ENCODE data around the gene GABRQ.

The GABRQ gene

GRCh38 chrX:152614791-152615190 is 22.9 kb upstream of the GABRQ start:
- no peak overlapping the region for H3K4me2 ChIP-seq
- H3K4me3 ChIP-seq (IDR thresholded peaks at IDR 0.05; ENCODE audit: insufficient read depth, low read depth, low read length): no peak overlapping the region
- no peaks in the 10 kb centered on the region for H3K79me2 ChIP-seq (ENCODE audit: insufficient read depth, low read depth)
- TF ChIP-seq CTCF (conservative IDR thresholded peaks at IDR 0.05; ENCODE audit: low read depth, low read length): no peak
- no peaks in the 10 kb centered on the region for H3K36me3 ChIP-seq (ENCODE audit: insufficient read depth)
- H3K4me1 ChIP-seq (ENCODE audit: low read depth, poor library complexity, severe bottlenecking): no peaks in the 10 kb centered on the region
- H2AFZ ChIP-seq (ENCODE audit: low read depth): no peak overlapping the region
- H3K27me3 ChIP-seq (ENCODE audit: insufficient read depth, low read depth): no peaks in the 10 kb centered on the region
- H3K27ac ChIP-seq: no peak overlapping the region
- H3K9ac ChIP-seq: no peak overlapping the region
- no peaks in the 10 kb centered on the region for H4K20me1 ChIP-seq (ENCODE audit: insufficient read depth)

- no peak overlapping the region for H3K27ac ChIP-seq
- no peak overlapping the region for H3K4me3 ChIP-seq (IDR thresholded peaks at IDR 0.05; ENCODE audit: insufficient read depth, low read depth, low read length)
- H3K79me2 ChIP-seq (ENCODE audit: insufficient read depth, low read depth): no peaks in the 10 kb centered on the region
- no peaks in the 10 kb centered on the region for H4K20me1 ChIP-seq (ENCODE audit: insufficient read depth)
- no peaks in the 10 kb centered on the region for H3K4me1 ChIP-seq (ENCODE audit: low read depth, poor library complexity, severe bottlenecking)
- no peak for TF ChIP-seq CTCF (conservative IDR thresholded peaks at IDR 0.05; ENCODE audit: low read depth, low read length)
- H2AFZ ChIP-seq (ENCODE audit: low read depth): no peak overlapping the region
- H3K36me3 ChIP-seq (ENCODE audit: insufficient read depth): no peaks in the 10 kb centered on the region
- H3K27me3 ChIP-seq (ENCODE audit: insufficient read depth, low read depth): no peaks in the 10 kb centered on the region
- H3K4me2 ChIP-seq: no peak overlapping the region
- H3K9ac ChIP-seq: no peak overlapping the region
Measured at GRCh38 chrX:152619897-152620296, 17.8 kb upstream of the GABRQ start.

- TF ChIP-seq CTCF (conservative IDR thresholded peaks at IDR 0.05; ENCODE audit: low read depth, low read length): peak; percentile 78
- Histone ChIP-seq H3K4me3 (IDR thresholded peaks at IDR 0.05; ENCODE audit: insufficient read depth, low read depth, low read length) (no peak overlapping the region), H3K4me1 (ENCODE audit: low read depth, poor library complexity, severe bottlenecking) (no peaks in the 10 kb centered on the region), H4K20me1 (ENCODE audit: insufficient read depth) (no peaks in the 10 kb centered on the region), H3K27ac (no peak overlapping the region), H3K36me3 (ENCODE audit: insufficient read depth) (no peaks in the 10 kb centered on the region), H3K4me2 (no peak overlapping the region), H3K27me3 (ENCODE audit: insufficient read depth, low read depth) (no peaks in the 10 kb centered on the region), H3K9ac (no peak overlapping the region), H3K79me2 (ENCODE audit: insufficient read depth, low read depth) (no peaks in the 10 kb centered on the region), H2AFZ (ENCODE audit: low read depth) (no peak overlapping the region)
Measured at GRCh38 chrX:152632445-152633097, 5.1 kb upstream of the GABRQ start.

GRCh38 chrX:152635941-152636340 is 1.8 kb upstream of the GABRQ start:
- no peak overlapping the region for H3K27ac ChIP-seq
- H3K36me3 ChIP-seq (ENCODE audit: insufficient read depth): no peaks in the 10 kb centered on the region
- no peaks in the 10 kb centered on the region for H3K27me3 ChIP-seq (ENCODE audit: insufficient read depth, low read depth)
- no peak overlapping the region for H3K9ac ChIP-seq
- H3K4me2 ChIP-seq: no peak overlapping the region
- no peak overlapping the region for H3K4me3 ChIP-seq (IDR thresholded peaks at IDR 0.05; ENCODE audit: insufficient read depth, low read depth, low read length)
- no peak overlapping the region for H2AFZ ChIP-seq (ENCODE audit: low read depth)
- peak; percentile 47 for TF ChIP-seq CTCF (conservative IDR thresholded peaks at IDR 0.05; ENCODE audit: low read depth, low read length)
- H4K20me1 ChIP-seq (ENCODE audit: insufficient read depth): no peaks in the 10 kb centered on the region
- no peaks in the 10 kb centered on the region for H3K79me2 ChIP-seq (ENCODE audit: insufficient read depth, low read depth)
- no peaks in the 10 kb centered on the region for H3K4me1 ChIP-seq (ENCODE audit: low read depth, poor library complexity, severe bottlenecking)

All from KMS-11 (cell line).